Activated naive CD4-positive, alpha-beta T cell treated with anti-CD3 and anti-CD28 coated beads, Interleukin-2, amount 50 U/mL, for 72 hours (primary cell): Measurements from ENCODE around the gene MAPK7. TPM values are rescaled to one million over a fixed set of nuclear protein-coding genes. Genes with fewer than 3 reads are reported as not detected.
"Not testable (repeated sequence)": the region's sequence is repeated elsewhere in the genome, so short reads cannot be mapped to it uniquely, and the experiment has no call there.

ENCODE experiments used
- ATAC-seq, 2 donors: fragments of 150-1000 bp; cut with Tn5 transposase; 2 replicates each; pipeline ENCODE4 v1.10.0; 2021; ENCODE audit warnings: mild to moderate bottlenecking in 2 of 2, moderate library complexity in 2 of 2
- DNase-seq, 2 donors: peaks; one replicate each; pipeline ENCODE4 v3.0.0; 2021 to 2022; ENCODE audit warnings: low spot score in 2 of 2
- H3K27ac Mint-ChIP-seq, 2 donors: one replicate each; pipeline ENCODE4 v1.8.0; 2022; ENCODE audit warnings: mild to moderate bottlenecking in 2 of 2, mixed read lengths in 2 of 2
- H3K36me3 Mint-ChIP-seq, 2 donors: one replicate each; pipeline ENCODE4 v1.8.0; 2022; ENCODE audit warnings: mixed read lengths in 2 of 2
- H3K9me3 Mint-ChIP-seq, 2 donors: one replicate each; pipeline ENCODE4 v1.8.0; 2022; ENCODE audit warnings: mixed read lengths in 2 of 2
- total RNA-seq, 2 donors: library from RNA; stranded (reverse); gene quantifications; one replicate each; pipeline ENCODE4 v1.2.3, GENCODE V29; 2022

The MAPK7 gene
- total RNA-seq, 2 donors from 2014 or later: 9.1 to 33.4 TPM

GRCh38 chr17:19339341-19339815, 38.9 kb upstream of the MAPK7 start:
- Mint-ChIP-seq H3K27ac (no peak overlapping the region), H3K9me3 (no peaks in the 10 kb centered on the region), H3K36me3 (no peaks in the 10 kb centered on the region)
- ATAC-seq (no peak), DNase-seq (no peak)

GRCh38 chr17:19341211-19341631, 37.1 kb upstream of the MAPK7 start:
- DNase-seq: no peak
- H3K9me3 Mint-ChIP-seq: no peaks in the 10 kb centered on the region
- no peaks in the 10 kb centered on the region for H3K36me3 Mint-ChIP-seq
- no peak overlapping the region for H3K27ac Mint-ChIP-seq
- ATAC-seq: no peak

GRCh38 chr17:19341641-19342610, 36.4 kb upstream of the MAPK7 start:
- Mint-ChIP-seq H3K36me3 (no peaks in the 10 kb centered on the region), H3K27ac (no peak overlapping the region)
- ATAC-seq: no peak

GRCh38 chr17:19342611-19343255, 35.6 kb upstream of the MAPK7 start:
- no peaks in the 10 kb centered on the region for H3K36me3 Mint-ChIP-seq

More at GRCh38 chr17:19341641-19342610, 36.4 kb upstream of the MAPK7 start:
- H3K9me3 Mint-ChIP-seq: no peaks in the 10 kb centered on the region
- no peak for DNase-seq

GRCh38 chr17:19343256-19343630, 35.1 kb upstream of the MAPK7 start:
- Mint-ChIP-seq H3K27ac (no peak overlapping the region), H3K9me3 (no peaks in the 10 kb centered on the region), H3K36me3 (no peaks in the 10 kb centered on the region)
- DNase-seq: no peak
- ATAC-seq: no peak

More at GRCh38 chr17:19342611-19343255, 35.6 kb upstream of the MAPK7 start:
- Mint-ChIP-seq H3K9me3 (no peaks in the 10 kb centered on the region), H3K27ac (no peak overlapping the region)
- no peak for ATAC-seq
- DNase-seq: no peak

- no peaks in the 10 kb centered on the region for H3K9me3 Mint-ChIP-seq
- no peak for ATAC-seq
- H3K36me3 Mint-ChIP-seq: no peaks in the 10 kb centered on the region
- no peak overlapping the region for H3K27ac Mint-ChIP-seq
- no peak for DNase-seq
Measured at GRCh38 chr17:19343671-19344151, 34.6 kb upstream of the MAPK7 start.

GRCh38 chr17:19344311-19345066, 33.8 kb upstream of the MAPK7 start:
- H3K9me3 Mint-ChIP-seq: no peaks in the 10 kb centered on the region
- no peak for ATAC-seq
- peak in 1 of 2 donors; percentile 42 for DNase-seq
- H3K27ac Mint-ChIP-seq: no peak overlapping the region
- no peaks in the 10 kb centered on the region for H3K36me3 Mint-ChIP-seq

GRCh38 chr17:19345067-19345460, 33.2 kb upstream of the MAPK7 start:
- Mint-ChIP-seq H3K36me3 (no peaks in the 10 kb centered on the region), H3K9me3 (no peaks in the 10 kb centered on the region), H3K27ac (no peak overlapping the region)
- DNase-seq (no peak), ATAC-seq (no peak)

GRCh38 chr17:19345486-19346350, 32.6 kb upstream of the MAPK7 start:
- DNase-seq: peak in 1 of 2 donors; percentile 40
- no peak for ATAC-seq
- Mint-ChIP-seq H3K36me3 (no peaks in the 10 kb centered on the region), H3K9me3 (no peaks in the 10 kb centered on the region), H3K27ac (no peak overlapping the region)

GRCh38 chr17:19346351-19347255, 31.7 kb upstream of the MAPK7 start:
- DNase-seq (peak in 1 of 2 donors; percentile 44), ATAC-seq (no peak)
- Mint-ChIP-seq H3K9me3 (no peaks in the 10 kb centered on the region), H3K36me3 (no peaks in the 10 kb centered on the region), H3K27ac (peak overlapping the region in 1 of 2 donors; percentile 33)

GRCh38 chr17:19347323-19348080, 30.8 kb upstream of the MAPK7 start:
- Mint-ChIP-seq H3K27ac (no peak overlapping the region), H3K9me3 (no peaks in the 10 kb centered on the region), H3K36me3 (no peaks in the 10 kb centered on the region)
- ATAC-seq (no peak), DNase-seq (peak in 1 of 2 donors; percentile 46)

GRCh38 chr17:19348081-19348650, 30.1 kb upstream of the MAPK7 start:
- no peak overlapping the region for H3K27ac Mint-ChIP-seq
- H3K36me3 Mint-ChIP-seq: no peaks in the 10 kb centered on the region
- no peaks in the 10 kb centered on the region for H3K9me3 Mint-ChIP-seq
- DNase-seq (peak in 1 of 2 donors; percentile 11), ATAC-seq (no peak)

GRCh38 chr17:19348806-19349205, 29.5 kb upstream of the MAPK7 start:
- no peak for ATAC-seq
- no peak for DNase-seq
- Mint-ChIP-seq H3K36me3 (no peaks in the 10 kb centered on the region), H3K9me3 (no peaks in the 10 kb centered on the region), H3K27ac (no peak overlapping the region)

GRCh38 chr17:19353401-19353800, 24.9 kb upstream of the MAPK7 start:
- H3K36me3 Mint-ChIP-seq, ATAC-seq, DNase-seq, H3K27ac Mint-ChIP-seq, H3K9me3 Mint-ChIP-seq: not testable (repeated sequence)
